ENCODE data around the gene WDR1. TPM values are rescaled to one million over a fixed set of nuclear protein-coding genes. Genes with fewer than 3 reads are reported as not detected.

WDR1 gene
- total RNA-seq, 3 donors from 2014 or later (not counting 1 experiment from before 2014, with no cell fraction given), result 411 to 477 (median 468) TPM

DNA sequence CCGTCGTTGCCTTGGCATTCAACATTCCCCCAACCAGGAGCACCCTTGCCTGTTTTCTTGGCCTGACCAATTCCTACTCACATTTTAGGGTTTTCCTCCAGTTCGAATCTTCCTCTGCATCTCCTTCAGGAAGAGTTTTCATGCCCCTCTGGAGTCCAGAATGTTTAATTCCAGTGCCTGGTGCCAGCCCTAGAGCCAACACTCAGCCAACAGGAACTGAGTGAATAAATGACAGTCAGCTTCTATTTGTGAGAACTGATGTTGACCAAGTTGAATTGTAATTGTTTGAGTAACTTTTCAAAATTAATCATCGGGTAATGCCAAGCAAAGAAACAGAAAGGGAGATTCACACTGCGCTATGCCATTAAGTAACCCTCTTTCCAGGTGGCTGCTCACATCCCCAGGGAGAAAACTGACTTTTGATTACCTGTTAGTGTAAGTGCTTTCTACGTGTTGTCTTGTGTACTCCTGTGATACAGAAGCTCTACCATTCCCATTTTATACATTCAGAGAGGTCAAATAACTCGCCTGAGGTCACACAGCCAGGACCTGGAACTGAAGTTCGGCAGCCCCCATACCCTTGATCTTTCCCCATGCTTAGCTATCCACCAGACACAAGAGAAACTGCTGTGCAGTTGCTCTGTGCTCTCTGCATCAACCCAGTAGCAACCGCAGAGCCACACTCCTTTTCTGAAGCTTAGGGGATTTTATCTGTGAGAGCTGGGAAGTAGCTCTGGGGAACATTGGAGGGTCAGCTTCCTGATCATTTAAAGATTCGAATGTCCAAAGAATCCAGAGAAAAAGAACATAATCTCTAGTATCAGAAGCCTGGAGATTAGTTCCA lies 76.3 kb downstream of the WDR1 start:
- ATAC-seq (no peak), DNase-seq (no peak)
- Mint-ChIP-seq H3K9me3 (peaks cover 6 to 8% of the 10 kb centered on the region in 2 donors), H3K36me3 (peaks cover 19% of the 10 kb centered on the region), H3K27ac (no peak overlapping the region), H3K27me3 (ENCODE audit: low read depth in 2 of 2) (no peaks in the 10 kb centered on the region), H3K4me1 (no peaks in the 10 kb centered on the region), H3K4me3 (no peak overlapping the region)
- 89% methylated on average over 10 of the region's 10 CpGs for WGBS (ENCODE audit: insufficient coverage)
- H3K27ac ChIP-seq (ENCODE audit: low read length), result no peak overlapping the region
- H3K4me1 ChIP-seq (ENCODE audit: control insufficient read depth, insufficient read depth, low read length), result no peaks in the 10 kb centered on the region
- no peaks in the 10 kb centered on the region for H3K36me3 ChIP-seq (ENCODE audit: control insufficient read depth, insufficient read depth, low read length)
- TF ChIP-seq, protein P1, sequence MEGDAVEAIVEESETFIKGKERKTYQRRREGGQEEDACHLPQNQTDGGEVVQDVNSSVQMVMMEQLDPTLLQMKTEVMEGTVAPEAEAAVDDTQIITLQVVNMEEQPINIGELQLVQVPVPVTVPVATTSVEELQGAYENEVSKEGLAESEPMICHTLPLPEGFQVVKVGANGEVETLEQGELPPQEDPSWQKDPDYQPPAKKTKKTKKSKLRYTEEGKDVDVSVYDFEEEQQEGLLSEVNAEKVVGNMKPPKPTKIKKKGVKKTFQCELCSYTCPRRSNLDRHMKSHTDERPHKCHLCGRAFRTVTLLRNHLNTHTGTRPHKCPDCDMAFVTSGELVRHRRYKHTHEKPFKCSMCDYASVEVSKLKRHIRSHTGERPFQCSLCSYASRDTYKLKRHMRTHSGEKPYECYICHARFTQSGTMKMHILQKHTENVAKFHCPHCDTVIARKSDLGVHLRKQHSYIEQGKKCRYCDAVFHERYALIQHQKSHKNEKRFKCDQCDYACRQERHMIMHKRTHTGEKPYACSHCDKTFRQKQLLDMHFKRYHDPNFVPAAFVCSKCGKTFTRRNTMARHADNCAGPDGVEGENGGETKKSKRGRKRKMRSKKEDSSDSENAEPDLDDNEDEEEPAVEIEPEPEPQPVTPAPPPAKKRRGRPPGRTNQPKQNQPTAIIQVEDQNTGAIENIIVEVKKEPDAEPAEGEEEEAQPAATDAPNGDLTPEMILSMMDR (IDR thresholded peaks at IDR 0.05), result no peak
- intact Hi-C loops (cut with micrococcal nuclease), result no loop called here
- no peak overlapping the region for H3K4me3 ChIP-seq (ENCODE audit: low read length)
- H3K27me3 ChIP-seq (ENCODE audit: control insufficient read depth, insufficient read depth, low read length), result no peaks in the 10 kb centered on the region
- H3K9me3 ChIP-seq (ENCODE audit: control insufficient read depth, insufficient read depth, low read length), result no peaks in the 10 kb centered on the region

DNA sequence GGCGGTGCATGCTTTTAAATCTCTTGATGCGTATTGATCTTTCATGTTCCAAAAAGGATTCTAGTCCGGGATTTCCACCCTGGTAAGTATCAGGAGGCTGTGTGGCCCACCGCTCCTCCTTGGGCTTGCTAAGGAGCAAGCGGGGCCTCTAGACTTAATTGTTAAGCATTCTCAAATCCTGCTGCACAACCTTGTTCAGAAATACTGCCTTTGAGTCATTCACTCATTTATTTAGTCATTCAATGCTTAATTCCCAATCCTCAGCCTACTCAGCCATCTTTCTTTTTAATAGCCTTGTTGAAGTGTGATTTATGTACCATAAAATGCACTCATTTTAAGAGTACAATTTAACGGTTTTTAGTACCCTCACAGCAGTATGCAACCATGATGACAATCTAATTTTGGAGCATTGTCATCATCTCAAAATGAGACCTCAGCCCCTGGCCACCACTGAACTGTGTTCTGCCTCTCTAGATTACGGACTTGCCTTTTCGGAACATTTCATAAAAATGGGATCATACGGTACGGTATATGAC lies 79.7 kb downstream of the WDR1 start:
- intact Hi-C loops (cut with micrococcal nuclease), result no loop called here

DNA sequence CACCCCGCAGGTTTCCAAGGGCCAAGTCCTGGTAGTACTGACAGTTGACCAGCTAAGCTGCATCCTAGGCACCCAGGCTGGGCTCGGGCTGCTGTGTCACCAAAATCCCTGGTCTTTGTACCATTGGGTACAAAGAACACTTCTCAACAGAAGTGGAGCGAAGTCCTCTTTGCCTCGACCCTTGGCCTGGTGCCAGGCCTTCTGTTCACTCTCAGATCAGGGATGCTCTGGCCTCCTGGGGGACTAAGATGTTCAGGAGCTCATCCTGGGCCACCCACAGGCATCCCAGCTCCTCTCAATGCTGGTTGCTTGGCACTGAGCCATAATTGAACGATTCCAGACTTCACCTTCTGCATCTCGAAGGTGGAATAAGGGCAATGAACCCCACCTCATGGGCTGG lies 81.5 kb downstream of the WDR1 start:
- TF ChIP-seq, protein P1 (IDR thresholded peaks at IDR 0.05), result no peak
- Mint-ChIP-seq H3K27me3 (ENCODE audit: low read depth in 2 of 2) (no peaks in the 10 kb centered on the region), H3K9me3 (no peaks in the 10 kb centered on the region), H3K4me3 (no peak overlapping the region), H3K4me1 (peaks cover 13 to 14% of the 10 kb centered on the region in 2 donors), H3K27ac (no peak overlapping the region), H3K36me3 (no peaks in the 10 kb centered on the region)
- intact Hi-C loops (cut with micrococcal nuclease), result no loop called here
- Histone ChIP-seq H3K4me1 (ENCODE audit: control insufficient read depth, insufficient read depth, low read length) (peaks cover 13% of the 10 kb centered on the region), H3K36me3 (ENCODE audit: control insufficient read depth, insufficient read depth, low read length) (no peaks in the 10 kb centered on the region), H3K27me3 (ENCODE audit: control insufficient read depth, insufficient read depth, low read length) (no peaks in the 10 kb centered on the region), H3K27ac (ENCODE audit: low read length) (no peak overlapping the region), H3K9me3 (ENCODE audit: control insufficient read depth, insufficient read depth, low read length) (no peaks in the 10 kb centered on the region), H3K4me3 (ENCODE audit: low read length) (no peak overlapping the region)
- no peak for DNase-seq
- 81% methylated on average over 6 of the region's 6 CpGs for WGBS (ENCODE audit: insufficient coverage)
- ATAC-seq, result no peak

More for the DNA sequence above, 79.7 kb downstream of the WDR1 start:
- Histone ChIP-seq H3K27me3 (ENCODE audit: control insufficient read depth, insufficient read depth, low read length) (no peaks in the 10 kb centered on the region), H3K27ac (ENCODE audit: low read length) (no peak overlapping the region), H3K9me3 (ENCODE audit: control insufficient read depth, insufficient read depth, low read length) (no peaks in the 10 kb centered on the region), H3K36me3 (ENCODE audit: control insufficient read depth, insufficient read depth, low read length) (no peaks in the 10 kb centered on the region), H3K4me3 (ENCODE audit: low read length) (no peak overlapping the region), H3K4me1 (ENCODE audit: control insufficient read depth, insufficient read depth, low read length) (peaks cover 13% of the 10 kb centered on the region)
- H3K4me3 Mint-ChIP-seq, result no peak overlapping the region
- 86% methylated on average over 10 of the region's 10 CpGs for WGBS (ENCODE audit: insufficient coverage)
- H3K9me3 Mint-ChIP-seq, result no peaks in the 10 kb centered on the region
- TF ChIP-seq, protein P1 (IDR thresholded peaks at IDR 0.05), result no peak
- DNase-seq (no peak), ATAC-seq (no peak)
- H3K4me1 Mint-ChIP-seq, result peaks cover 13 to 14% of the 10 kb centered on the region in 2 donors
- no peaks in the 10 kb centered on the region for H3K27me3 Mint-ChIP-seq (ENCODE audit: low read depth in 2 of 2)
- no peaks in the 10 kb centered on the region for H3K36me3 Mint-ChIP-seq
- H3K27ac Mint-ChIP-seq, result no peak overlapping the region

Data from natural killer cell (primary cell).